Neural cell (in vitro differentiated cells): ENCODE results near the gene TSSC4. TPM values are rescaled to one million over a fixed set of nuclear protein-coding genes. Genes with fewer than 3 reads are reported as not detected.

Source experiments
- H2AFZ ChIP-seq: fragments of 200-600, 300-800 bp; sonication (generic), shearing (Covaris generic); 2 replicates; pipeline ENCODE4 v1.6.0; 2014; ENCODE audit warnings: low read depth, mild to moderate bottlenecking, antibody characterized with exemption, low read length, moderate library complexity
- H3F3A ChIP-seq: fragments of 200-600 bp; shearing (Covaris generic); 2 replicates; pipeline ENCODE4 v1.6.1; 2016; ENCODE audit warnings: mild to moderate bottlenecking, moderate library complexity, mixed read lengths, antibody characterized with exemption, low read length; ENCODE audit not compliant: insufficient read depth, poor library complexity, severe bottlenecking
- H3K27ac ChIP-seq: fragments of 200-600, 300-800 bp; sonication (generic), shearing (Covaris generic); 2 replicates; pipeline ENCODE4 v1.5.1; 2014; ENCODE audit warnings: mild to moderate bottlenecking, low read length, moderate library complexity
- H3K27me3 ChIP-seq: fragments of 300-800, 200-600 bp; sonication (generic), shearing (Covaris generic); 2 replicates; pipeline ENCODE4 v1.6.0; 2014; ENCODE audit warnings: mild to moderate bottlenecking, low read depth, low read length, moderate library complexity; ENCODE audit not compliant: insufficient read depth
- H3K36me3 ChIP-seq: fragments of 300-800, 200-600 bp; sonication (generic), shearing (Covaris generic); 2 replicates; pipeline ENCODE4 v1.5.1; 2014; ENCODE audit warnings: mild to moderate bottlenecking, antibody characterized with exemption, low read length, moderate library complexity; ENCODE audit not compliant: insufficient read depth
- H3K4me2 ChIP-seq: fragments of 300-800, 200-600 bp; sonication (generic), shearing (Covaris generic); 2 replicates; pipeline ENCODE4 v1.6.0; 2014; ENCODE audit warnings: mild to moderate bottlenecking, low read length
- H3K4me3 ChIP-seq: fragments of 300-800, 200-600 bp; sonication (generic), shearing (Covaris generic); 2 replicates; pipeline ENCODE4 v1.5.1; 2014; ENCODE audit warnings: mild to moderate bottlenecking, low read length, moderate library complexity
- H3K79me2 ChIP-seq: fragments of 200-600 bp; shearing (Covaris generic); replicated peaks from 2 replicates; pipeline ENCODE4 v1.6.0; 2014; ENCODE audit warnings: mild to moderate bottlenecking, low read length, moderate library complexity; ENCODE audit not compliant: insufficient read depth
- H3K9ac ChIP-seq: fragments of 300-800, 200-600 bp; sonication (generic), shearing (Covaris generic); 2 replicates; pipeline ENCODE4 v1.6.1; 2016; ENCODE audit warnings: mild to moderate bottlenecking, low read length, mixed read lengths
- H3K9me2 ChIP-seq: fragments of 200-600 bp; shearing (Covaris generic); 2 replicates; pipeline ENCODE4 v1.6.1; 2016; ENCODE audit warnings: mild to moderate bottlenecking, low read length, mixed read lengths; ENCODE audit not compliant: insufficient read depth
- H3K9me3 ChIP-seq: fragments of 200-600, 300-800 bp; sonication (generic), shearing (Covaris generic); 2 replicates; pipeline ENCODE4 v1.6.1; 2016; ENCODE audit warnings: mild to moderate bottlenecking, mixed run types, low read length, moderate library complexity, mixed read lengths
- H4K20me1 ChIP-seq: fragments of 200-600 bp; shearing (Covaris generic); 2 replicates; pipeline ENCODE4 v1.6.1; 2016; ENCODE audit warnings: mild to moderate bottlenecking, mixed run types; ENCODE audit not compliant: insufficient read depth
- EP300 ChIP-seq: fragments of 450-650 bp; conservative IDR thresholded peaks from 2 replicates; pipeline ENCODE4 v1.6.1; 2014; ENCODE audit warnings: antibody characterized with exemption, mild to moderate bottlenecking, moderate library complexity; ENCODE audit not compliant: poor library complexity, severe bottlenecking
- EZH2 ChIP-seq: fragments of 200-600, 300-800 bp; shearing (Covaris generic), sonication (generic); IDR thresholded peaks from 2 replicates; pipeline ENCODE4 v1.6.1; 2014; ENCODE audit warnings: antibody characterized with exemption, low read length, borderline replicate concordance, mild to moderate bottlenecking; ENCODE audit not compliant: insufficient read depth, poor library complexity, severe bottlenecking
- MXI1 ChIP-seq: fragments of 450-650 bp; conservative IDR thresholded peaks from 2 replicates; pipeline ENCODE4 v1.6.1; 2014; ENCODE audit warnings: antibody characterized with exemption, mild to moderate bottlenecking; ENCODE audit not compliant: poor library complexity, severe bottlenecking
- POLR2AphosphoS5 ChIP-seq: IDR thresholded peaks from 2 replicates; pipeline ENCODE4 v1.6.1; 2012
- RAD21 ChIP-seq: fragments of 450-650 bp; conservative IDR thresholded peaks from 2 replicates; pipeline ENCODE4 v1.6.1; 2014; ENCODE audit warnings: antibody characterized with exemption, mild to moderate bottlenecking, moderate library complexity
- SMC3 ChIP-seq: fragments of 450-650 bp; conservative IDR thresholded peaks from 2 replicates; pipeline ENCODE4 v1.6.1; 2014; ENCODE audit warnings: antibody characterized with exemption, mild to moderate bottlenecking, moderate library complexity; ENCODE audit not compliant: poor library complexity
- TAF1 ChIP-seq: IDR thresholded peaks from 2 replicates; pipeline ENCODE4 v1.6.1; 2012; ENCODE audit warnings: low read depth
- polyA plus RNA-seq: library from polyadenylated mRNA; depleted of rRNA; stranded (reverse); fragments of >200 nt; gene quantifications from 2 replicates; pipeline ENCODE4 v1.2.3, GENCODE V29; 2014
- TF ChIP-seq, protein P1 (sequence below): IDR thresholded peaks from 2 replicates; pipeline ENCODE4 v1.6.1; 2012; ENCODE audit warnings: borderline replicate concordance
- TF ChIP-seq, protein P2 (sequence below): fragments of 450-650 bp; IDR thresholded peaks from 2 replicates; pipeline ENCODE4 v1.5.1; 2014; ENCODE audit warnings: antibody characterized with exemption, mild to moderate bottlenecking, moderate library complexity; ENCODE audit not compliant: poor library complexity, severe bottlenecking

The TSSC4 gene
- polyA plus RNA-seq, 1 donor from 2014 or later: 54.3 TPM

DNA sequence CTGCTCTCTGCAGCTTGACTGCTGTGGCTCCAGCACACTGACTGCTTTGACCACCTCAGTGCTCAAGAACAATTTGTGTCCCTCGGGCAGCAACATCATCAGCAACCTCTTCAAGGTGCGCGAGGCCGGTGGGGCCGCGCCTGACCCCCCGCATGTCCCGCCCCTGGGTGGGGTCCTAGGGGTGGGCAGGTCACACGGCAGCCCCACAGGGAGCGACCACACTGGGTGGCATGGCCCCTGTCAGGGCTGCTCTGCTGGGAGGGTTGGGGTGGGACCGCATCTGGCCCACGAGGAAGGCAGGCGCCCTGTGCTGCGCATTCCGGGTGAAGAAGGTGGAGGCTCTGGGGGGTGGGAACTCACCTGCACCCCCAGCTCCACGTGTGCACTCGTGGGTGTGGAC, 4.7 kb upstream of the TSSC4 start:
- Histone ChIP-seq H3F3A (no peaks in the 10 kb centered on the region), H3K9me3 (no peaks in the 10 kb centered on the region), H3K9ac (no peak overlapping the region), H3K4me2 (no peak overlapping the region), H3K27me3 (no peaks in the 10 kb centered on the region), H4K20me1 (no peaks in the 10 kb centered on the region), H3K79me2 (peaks cover 1% of the 10 kb centered on the region), H3K9me2 (no peaks in the 10 kb centered on the region), H3K27ac (no peak overlapping the region), H3K36me3 (no peaks in the 10 kb centered on the region), H2AFZ (no peak overlapping the region), H3K4me3 (no peak overlapping the region)
- no peak for TF ChIP-seq TAF1
- TF ChIP-seq POLR2AphosphoS5: no peak
- TF ChIP-seq EP300: no peak
- TF ChIP-seq, protein P1, sequence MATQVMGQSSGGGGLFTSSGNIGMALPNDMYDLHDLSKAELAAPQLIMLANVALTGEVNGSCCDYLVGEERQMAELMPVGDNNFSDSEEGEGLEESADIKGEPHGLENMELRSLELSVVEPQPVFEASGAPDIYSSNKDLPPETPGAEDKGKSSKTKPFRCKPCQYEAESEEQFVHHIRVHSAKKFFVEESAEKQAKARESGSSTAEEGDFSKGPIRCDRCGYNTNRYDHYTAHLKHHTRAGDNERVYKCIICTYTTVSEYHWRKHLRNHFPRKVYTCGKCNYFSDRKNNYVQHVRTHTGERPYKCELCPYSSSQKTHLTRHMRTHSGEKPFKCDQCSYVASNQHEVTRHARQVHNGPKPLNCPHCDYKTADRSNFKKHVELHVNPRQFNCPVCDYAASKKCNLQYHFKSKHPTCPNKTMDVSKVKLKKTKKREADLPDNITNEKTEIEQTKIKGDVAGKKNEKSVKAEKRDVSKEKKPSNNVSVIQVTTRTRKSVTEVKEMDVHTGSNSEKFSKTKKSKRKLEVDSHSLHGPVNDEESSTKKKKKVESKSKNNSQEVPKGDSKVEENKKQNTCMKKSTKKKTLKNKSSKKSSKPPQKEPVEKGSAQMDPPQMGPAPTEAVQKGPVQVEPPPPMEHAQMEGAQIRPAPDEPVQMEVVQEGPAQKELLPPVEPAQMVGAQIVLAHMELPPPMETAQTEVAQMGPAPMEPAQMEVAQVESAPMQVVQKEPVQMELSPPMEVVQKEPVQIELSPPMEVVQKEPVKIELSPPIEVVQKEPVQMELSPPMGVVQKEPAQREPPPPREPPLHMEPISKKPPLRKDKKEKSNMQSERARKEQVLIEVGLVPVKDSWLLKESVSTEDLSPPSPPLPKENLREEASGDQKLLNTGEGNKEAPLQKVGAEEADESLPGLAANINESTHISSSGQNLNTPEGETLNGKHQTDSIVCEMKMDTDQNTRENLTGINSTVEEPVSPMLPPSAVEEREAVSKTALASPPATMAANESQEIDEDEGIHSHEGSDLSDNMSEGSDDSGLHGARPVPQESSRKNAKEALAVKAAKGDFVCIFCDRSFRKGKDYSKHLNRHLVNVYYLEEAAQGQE: no peak
- no peak for TF ChIP-seq EZH2
- TF ChIP-seq, protein P2, sequence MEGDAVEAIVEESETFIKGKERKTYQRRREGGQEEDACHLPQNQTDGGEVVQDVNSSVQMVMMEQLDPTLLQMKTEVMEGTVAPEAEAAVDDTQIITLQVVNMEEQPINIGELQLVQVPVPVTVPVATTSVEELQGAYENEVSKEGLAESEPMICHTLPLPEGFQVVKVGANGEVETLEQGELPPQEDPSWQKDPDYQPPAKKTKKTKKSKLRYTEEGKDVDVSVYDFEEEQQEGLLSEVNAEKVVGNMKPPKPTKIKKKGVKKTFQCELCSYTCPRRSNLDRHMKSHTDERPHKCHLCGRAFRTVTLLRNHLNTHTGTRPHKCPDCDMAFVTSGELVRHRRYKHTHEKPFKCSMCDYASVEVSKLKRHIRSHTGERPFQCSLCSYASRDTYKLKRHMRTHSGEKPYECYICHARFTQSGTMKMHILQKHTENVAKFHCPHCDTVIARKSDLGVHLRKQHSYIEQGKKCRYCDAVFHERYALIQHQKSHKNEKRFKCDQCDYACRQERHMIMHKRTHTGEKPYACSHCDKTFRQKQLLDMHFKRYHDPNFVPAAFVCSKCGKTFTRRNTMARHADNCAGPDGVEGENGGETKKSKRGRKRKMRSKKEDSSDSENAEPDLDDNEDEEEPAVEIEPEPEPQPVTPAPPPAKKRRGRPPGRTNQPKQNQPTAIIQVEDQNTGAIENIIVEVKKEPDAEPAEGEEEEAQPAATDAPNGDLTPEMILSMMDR: no peak
- TF ChIP-seq MXI1: no peak
- no peak for TF ChIP-seq RAD21
- no peak for TF ChIP-seq SMC3

DNA sequence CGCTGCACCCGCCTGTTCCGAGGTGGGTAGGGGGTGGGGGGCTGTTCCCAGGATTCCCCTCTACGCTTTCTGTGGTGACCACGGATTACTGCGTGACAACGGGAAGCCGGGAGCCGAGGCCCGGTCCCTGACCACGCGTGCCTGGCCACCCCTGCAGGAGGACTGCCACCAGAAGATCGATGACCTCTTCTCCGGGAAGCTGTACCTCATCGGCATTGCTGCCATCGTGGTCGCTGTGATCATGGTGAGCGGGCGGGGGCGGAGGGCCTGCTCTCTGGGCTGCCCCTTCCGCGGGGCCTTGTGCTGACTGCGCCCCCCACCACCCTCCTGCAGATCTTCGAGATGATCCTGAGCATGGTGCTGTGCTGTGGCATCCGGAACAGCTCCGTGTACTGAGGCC, 4.1 kb upstream of the TSSC4 start:
- TF ChIP-seq EZH2 (no peak), TAF1 (no peak), EP300 (no peak), RAD21 (no peak), POLR2AphosphoS5 (no peak), SMC3 (no peak), MXI1 (no peak)
- TF ChIP-seq, protein P1: no peak
- TF ChIP-seq, protein P2: no peak
- Histone ChIP-seq H3K36me3 (no peaks in the 10 kb centered on the region), H3K27me3 (no peaks in the 10 kb centered on the region), H3K79me2 (peaks cover 8% of the 10 kb centered on the region), H2AFZ (no peak overlapping the region), H3K9ac (no peak overlapping the region), H3F3A (no peaks in the 10 kb centered on the region), H4K20me1 (no peaks in the 10 kb centered on the region), H3K4me2 (no peak overlapping the region), H3K9me2 (no peaks in the 10 kb centered on the region), H3K9me3 (no peaks in the 10 kb centered on the region), H3K27ac (no peak overlapping the region), H3K4me3 (no peak overlapping the region)
